ENCODE results near the gene TMPRSS12.
A peak's percentile ranks its signal among the peaks of the same experiment; 100 is the strongest.
"Not testable (repeated sequence)": the region's sequence is repeated elsewhere in the genome, so short reads cannot be mapped to it uniquely, and the experiment has no call there.

Gene TMPRSS12

DNA sequence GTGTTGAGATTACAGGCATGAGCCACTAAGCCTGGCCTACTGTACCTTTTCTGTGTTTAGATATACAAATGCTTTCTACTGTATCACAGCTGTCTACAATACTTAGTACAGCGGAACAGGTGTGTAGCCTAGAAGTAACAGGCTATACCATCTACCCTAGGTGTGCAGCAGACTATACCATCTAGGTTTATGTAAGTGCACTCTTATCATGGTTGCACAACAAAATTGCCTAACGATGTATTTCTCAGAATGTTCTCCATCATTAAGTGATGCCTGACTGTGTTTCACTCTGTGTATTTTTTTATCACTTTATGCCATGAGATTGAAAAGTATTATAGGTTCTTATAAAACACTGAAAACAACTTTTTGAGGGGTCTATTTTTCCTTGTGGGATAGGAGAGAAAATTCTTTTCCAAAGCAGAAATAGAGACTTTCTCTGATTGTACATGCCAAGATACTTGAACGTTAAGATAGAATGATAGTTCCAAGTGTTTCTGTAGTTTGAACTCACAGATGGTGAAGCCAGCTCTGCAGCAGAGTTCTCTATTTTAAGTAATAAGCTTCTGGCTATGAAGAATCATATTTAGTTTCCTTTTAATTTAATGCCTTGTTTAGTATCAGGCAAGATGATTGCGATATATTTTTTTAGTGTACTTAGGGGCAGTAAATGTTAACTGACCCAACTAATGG lies 17.0 kb downstream of the TMPRSS12 start:
- DNase-seq (ENCODE audit: low spot score), result no peak

DNA sequence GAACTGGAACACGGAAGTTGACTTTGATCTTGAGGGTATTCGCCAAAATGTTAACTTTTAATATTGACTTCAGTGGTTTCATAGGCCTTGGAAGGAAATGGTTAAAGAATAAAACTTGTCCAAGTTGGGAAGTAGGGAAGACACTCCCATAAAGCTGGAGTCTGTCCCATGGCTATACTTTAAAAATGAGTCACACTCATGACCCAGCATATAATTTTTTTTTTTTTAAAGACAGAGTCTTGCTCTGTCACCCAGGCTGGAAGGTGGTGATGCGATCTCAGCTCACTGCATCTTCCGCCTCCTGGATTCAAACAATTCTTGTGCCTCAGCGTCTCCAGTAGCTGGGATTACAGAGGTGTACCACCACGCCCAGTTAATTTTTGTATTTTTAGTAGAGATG lies 19.6 kb downstream of the TMPRSS12 start:
- peak; percentile 45 for DNase-seq (ENCODE audit: low spot score)

DNA sequence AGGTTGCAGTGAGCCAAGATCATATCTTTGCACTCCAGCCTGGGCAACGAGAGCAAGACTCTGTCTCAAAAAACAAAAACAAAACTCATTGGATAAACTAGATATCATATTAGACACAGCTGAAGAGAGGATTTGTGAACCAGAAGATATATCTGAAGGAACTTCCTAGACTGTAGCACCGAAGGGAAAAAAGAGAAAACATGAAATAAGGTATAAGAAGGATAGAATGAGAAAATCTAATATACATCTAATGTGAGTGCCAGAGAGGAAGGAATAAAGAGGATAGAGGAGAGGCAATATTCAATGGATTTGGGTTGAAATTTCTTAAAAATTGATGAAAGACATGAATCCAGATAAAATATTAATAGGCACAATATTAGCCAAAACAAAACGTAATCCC lies 22.5 kb downstream of the TMPRSS12 start:
- DNase-seq (ENCODE audit: low spot score), result no peak

DNA sequence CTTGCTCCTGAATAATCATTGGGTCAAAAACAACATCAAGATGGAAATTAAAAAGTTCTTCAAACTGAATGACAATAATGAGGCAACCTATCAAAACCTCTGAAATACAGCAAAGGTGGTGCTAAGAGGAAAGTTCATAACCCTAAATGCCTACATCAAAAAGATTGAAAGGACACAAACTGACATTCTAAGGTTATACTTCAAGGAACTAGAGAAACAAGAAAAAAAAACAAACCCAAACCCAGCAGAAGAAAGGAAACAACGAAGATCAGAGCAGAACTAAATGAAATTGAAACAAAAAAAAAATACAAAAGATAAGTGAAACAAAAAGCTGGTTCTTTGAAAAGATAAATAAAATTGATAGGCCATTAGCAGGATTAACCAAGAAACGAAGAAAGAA lies 26.2 kb downstream of the TMPRSS12 start:
- DNase-seq (ENCODE audit: low spot score), result not testable (repeated sequence)

- DNase-seq (ENCODE audit: low spot score), result no peak
Measured at GRCh38 chr12:50882563-50882962, 39.8 kb downstream of the TMPRSS12 start.

DNA sequence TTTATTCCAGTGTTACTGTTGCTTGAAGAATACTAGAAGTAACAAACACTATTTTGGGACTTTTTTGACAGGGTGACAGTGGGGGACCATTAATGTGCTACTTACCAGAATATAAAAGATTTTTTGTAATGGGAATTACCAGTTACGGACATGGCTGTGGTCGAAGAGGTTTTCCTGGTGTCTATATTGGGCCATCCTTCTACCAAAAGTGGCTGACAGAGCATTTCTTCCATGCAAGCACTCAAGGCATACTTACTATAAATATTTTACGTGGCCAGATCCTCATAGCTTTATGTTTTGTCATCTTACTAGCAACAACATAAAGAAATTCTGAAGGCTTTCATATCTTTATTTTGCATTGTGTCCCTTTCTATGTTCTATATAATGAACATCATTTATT lies 44.5 kb downstream of the TMPRSS12 start:
- DNase-seq (ENCODE audit: low spot score), result no peak

- DNase-seq (ENCODE audit: low spot score), result no peak
Measured at GRCh38 chr12:50888666-50889065, 45.9 kb downstream of the TMPRSS12 start.

GRCh38 chr12:50894241-50894640 lies 51.5 kb downstream of the TMPRSS12 start:
- DNase-seq (ENCODE audit: low spot score), result no peak

DNA sequence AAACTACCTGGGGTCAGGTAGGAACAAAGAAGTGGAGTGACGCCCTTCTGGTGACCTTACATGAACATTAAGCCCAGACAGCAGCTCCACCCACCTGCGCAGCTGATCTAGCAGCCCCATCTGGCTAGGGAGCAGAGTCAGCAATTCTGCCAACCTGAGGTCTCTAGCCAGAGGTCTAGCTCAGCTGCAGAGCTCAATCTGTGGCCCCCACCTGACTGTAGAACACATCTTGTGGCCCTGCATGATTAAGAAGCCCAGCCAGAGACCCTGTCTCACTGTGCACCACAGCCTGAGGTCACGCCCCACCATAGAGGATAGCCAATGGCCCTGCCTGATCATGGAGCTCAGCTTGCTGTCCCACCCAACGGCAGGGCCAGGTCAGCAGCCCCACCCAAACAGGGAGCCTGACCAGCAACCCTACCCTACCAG lies 59.0 kb downstream of the TMPRSS12 start:
- no peak for DNase-seq (ENCODE audit: low spot score)

GRCh38 chr12:50908479-50908878 lies 65.8 kb downstream of the TMPRSS12 start:
- DNase-seq (ENCODE audit: low spot score), result not testable (repeated sequence)

GRCh38 chr12:50912361-50912760 lies 69.6 kb downstream of the TMPRSS12 start:
- not testable (repeated sequence) for DNase-seq (ENCODE audit: low spot score)

GRCh38 chr12:50913224-50913623 lies 70.5 kb downstream of the TMPRSS12 start:
- no peak for DNase-seq (ENCODE audit: low spot score)

DNA sequence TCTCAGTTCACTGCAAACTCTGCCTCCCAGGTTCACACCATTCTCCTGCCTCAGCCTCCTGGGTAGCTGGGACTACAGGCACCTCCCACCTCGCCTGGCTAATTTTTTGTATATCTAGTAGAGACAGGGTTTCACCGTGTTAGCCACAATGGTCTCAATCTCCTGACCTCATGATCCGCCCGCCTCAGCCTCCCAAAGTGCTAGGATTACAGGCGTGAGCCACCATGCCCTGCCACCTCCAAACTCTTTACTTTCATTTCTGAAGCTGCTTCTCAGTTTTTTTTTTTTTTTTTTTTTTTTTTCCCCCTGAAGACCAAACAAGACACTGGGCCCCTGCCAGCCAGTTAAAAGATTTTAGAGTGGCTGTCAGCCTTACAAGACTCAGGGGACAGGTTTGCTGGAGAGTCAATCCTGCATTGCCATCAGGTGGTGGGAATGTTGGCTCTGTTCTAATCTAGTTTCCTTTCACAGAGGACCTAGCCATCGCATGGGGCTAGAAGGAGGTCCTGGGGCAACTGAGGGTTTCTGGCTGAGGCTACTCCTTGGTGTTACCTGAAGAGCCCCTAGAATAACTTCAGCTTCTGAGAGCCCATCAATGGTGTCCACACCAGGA lies 72.3 kb downstream of the TMPRSS12 start:
- no peak for DNase-seq (ENCODE audit: low spot score)

DNA sequence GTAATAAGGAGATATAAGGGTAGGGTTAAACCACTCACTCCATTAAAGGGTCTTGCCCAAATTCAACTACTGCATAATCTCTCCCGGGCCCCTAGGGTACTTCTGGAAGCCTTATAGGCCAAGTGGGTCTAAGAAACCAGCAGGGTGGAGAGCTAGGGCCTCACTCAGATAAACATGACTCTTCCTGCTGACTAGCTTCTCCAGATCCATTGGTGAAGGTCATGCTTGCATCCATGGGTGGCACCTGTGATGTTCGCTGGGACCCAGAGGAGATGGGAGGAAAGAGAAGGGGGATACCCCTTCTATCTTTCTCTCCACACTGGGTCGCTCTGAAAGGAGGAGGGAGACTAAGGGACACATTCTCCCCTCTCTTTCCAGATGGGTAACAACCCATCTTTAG lies 73.6 kb downstream of the TMPRSS12 start:
- no peak for DNase-seq (ENCODE audit: low spot score)

DNA sequence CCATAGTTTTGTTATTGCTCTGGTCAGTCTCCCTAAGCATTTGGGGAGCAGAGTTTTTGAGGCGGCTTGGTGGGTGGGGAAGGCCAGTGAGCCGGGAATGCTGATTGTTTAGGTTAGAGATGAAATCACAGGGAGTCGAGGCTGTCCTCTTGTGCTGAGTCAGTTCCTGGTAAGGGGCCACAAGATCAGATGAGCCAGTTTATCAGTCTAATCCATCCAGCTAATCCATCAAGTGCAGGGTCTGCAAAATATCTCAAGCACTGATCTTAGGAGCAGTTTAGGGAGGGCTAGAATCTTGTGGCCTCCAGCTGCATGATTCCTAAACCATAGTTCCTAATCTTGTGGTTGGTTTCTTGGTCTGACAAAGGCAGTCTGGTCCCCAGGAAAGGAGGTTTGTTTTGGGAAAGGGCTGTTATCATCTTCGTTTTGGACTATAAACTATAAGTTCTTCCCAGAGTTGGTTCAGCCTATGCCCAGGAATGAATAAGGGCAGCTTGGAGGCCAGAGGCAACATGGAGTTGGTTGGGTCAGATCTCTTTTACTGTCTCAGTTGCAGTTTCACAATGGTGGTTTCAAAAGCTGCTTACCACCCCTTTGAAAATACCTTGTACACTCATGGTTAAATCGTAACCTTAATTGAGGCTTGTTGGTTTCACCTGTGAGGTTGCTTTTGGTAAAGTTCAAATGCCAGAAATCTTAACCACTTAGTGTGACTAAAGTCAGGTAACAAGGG lies 76.0 kb downstream of the TMPRSS12 start:
- DNase-seq (ENCODE audit: low spot score), result no peak

DNA sequence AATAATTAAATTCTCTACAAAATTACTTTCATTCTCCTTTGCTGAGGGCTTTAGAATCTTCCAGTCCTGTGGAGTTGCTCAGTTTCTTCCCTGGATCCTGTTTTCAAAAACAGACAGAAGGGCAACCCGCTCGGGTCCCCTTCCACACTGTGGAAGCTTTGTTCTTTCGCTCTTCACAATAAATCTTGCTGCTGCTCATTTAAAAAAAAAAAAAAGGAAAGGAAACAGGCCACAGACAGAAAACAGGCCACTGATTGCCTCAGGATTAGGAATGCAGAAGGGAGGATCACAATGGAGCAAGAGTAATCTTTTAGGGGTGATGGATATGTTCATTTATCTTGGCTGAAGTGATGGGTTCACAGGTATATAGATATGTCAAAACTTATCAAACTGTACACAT lies 80.1 kb downstream of the TMPRSS12 start:
- DNase-seq (ENCODE audit: low spot score), result peak; percentile 27

DNA sequence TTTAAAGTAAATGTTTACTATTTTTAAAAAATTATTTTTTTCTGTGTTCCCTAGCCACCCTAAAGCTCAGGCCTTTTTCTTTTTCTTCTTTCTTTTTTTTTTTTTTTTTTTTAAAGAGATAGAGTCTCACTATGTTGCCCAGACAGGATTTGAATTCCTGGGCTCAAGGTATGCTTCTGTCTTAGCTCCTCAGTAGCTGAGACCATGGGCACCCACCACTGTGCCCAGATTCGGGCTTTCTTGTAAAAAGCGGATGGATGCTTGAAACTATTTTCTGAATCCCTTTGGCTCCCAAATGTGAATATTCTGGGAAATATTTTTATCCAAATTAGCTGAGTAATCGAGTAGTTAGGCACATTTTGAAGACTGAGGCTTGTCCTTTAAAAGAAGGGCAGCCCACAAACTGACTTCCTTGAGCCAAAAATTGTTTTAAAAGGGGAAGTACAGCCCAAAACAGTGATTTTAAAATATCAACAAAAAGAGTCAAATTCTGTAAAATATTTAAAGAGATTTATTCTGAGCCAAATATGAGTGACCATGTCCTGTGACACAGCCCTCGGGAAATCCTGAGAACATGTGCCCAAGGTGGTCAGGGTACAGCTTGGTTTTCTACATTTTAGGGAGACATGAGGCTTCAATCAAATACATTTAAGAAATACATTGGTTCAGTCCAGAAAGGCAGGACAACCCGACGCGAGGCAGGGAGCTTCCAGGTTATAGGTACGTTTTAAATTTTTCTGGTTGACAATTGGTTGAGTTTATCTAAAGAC lies 80.8 kb downstream of the TMPRSS12 start:
- no peak for DNase-seq (ENCODE audit: low spot score)

- no peak for DNase-seq (ENCODE audit: low spot score)
Measured at GRCh38 chr12:50924131-50924438, 81.4 kb downstream of the TMPRSS12 start.

- DNase-seq (ENCODE audit: low spot score), result peak; percentile 76
Measured at GRCh38 chr12:50924439-50925341, 82.0 kb downstream of the TMPRSS12 start.

- no peak for DNase-seq (ENCODE audit: low spot score)
Measured at GRCh38 chr12:50925342-50925651, 82.6 kb downstream of the TMPRSS12 start.

DNA sequence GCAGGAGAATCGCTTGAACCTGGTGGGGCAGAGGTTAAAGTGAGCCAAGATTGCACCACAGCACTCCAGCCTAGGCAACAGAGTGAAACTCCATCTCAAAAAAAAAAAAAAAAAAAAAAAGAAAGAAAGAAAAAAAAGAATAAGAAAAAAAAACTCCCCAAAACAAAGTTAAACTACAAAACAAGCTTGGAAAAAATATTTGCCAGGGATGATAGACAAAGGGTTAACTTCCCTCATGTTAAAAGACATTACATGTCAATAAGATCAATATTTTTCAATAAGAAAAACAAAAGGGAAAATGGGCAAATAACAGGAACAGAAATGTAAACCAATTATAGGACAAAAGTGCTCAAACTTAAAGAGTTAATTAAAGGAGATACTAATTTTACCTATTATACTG lies 83.2 kb downstream of the TMPRSS12 start:
- DNase-seq (ENCODE audit: low spot score), result no peak

DNA sequence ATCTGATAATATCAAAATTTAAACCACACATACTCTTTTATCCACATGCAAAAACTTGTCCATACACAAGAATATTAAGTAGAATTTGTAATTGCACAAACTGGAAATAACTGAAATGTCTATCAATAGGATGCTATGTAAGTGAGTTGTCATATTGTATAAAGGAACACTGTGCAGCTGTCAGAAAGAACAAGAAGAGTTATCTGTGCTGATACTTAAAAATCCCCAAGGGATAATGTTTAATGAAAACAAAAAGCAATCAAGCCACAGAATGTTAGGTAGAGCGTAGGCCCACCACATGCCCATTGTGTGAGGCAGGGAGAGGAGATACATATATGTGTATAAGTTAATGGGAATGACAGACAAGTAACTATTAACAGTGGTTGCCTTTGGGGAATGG lies 83.7 kb downstream of the TMPRSS12 start:
- DNase-seq (ENCODE audit: low spot score), result no peak

Data from AG08396 (cell line).